ENCODE data around the gene CYBC1.

The CYBC1 gene

GRCh38 chr17:82464567-82464929, 14.0 kb upstream of the CYBC1 start:
- Histone ChIP-seq H3K27me3 (ENCODE audit: insufficient read depth, poor library complexity, severe bottlenecking) (no peaks in the 10 kb centered on the region), H3K27ac (replicated peaks) (no peak overlapping the region), H3K4me3 (replicated peaks; ENCODE audit: insufficient read depth, low read length) (no peak overlapping the region)
- DNase-seq (ENCODE audit: low read depth in 1 of 2, low spot score in 1 of 2) = no peak
- TF ChIP-seq CTCF (IDR thresholded peaks at IDR 0.05; ENCODE audit: insufficient read depth, low read length) (no peak), SPI1 (IDR thresholded peaks at IDR 0.05; ENCODE audit: borderline replicate concordance, low read depth) (no peak), GABPA (IDR thresholded peaks at IDR 0.05; ENCODE audit: low read depth) (no peak), REST (IDR thresholded peaks at IDR 0.05; ENCODE audit: insufficient replicate concordance, low read depth) (no peak), POLR2AphosphoS5 (IDR thresholded peaks at IDR 0.05; ENCODE audit: low read depth) (no peak)

- DNase-seq (ENCODE audit: low read depth in 1 of 2, low spot score in 1 of 2) = no peak
- TF ChIP-seq REST (IDR thresholded peaks at IDR 0.05; ENCODE audit: insufficient replicate concordance, low read depth) = no peak
- TF ChIP-seq POLR2AphosphoS5 (IDR thresholded peaks at IDR 0.05; ENCODE audit: low read depth) = no peak
- no peak for TF ChIP-seq CTCF (IDR thresholded peaks at IDR 0.05; ENCODE audit: insufficient read depth, low read length)
- TF ChIP-seq GABPA (IDR thresholded peaks at IDR 0.05; ENCODE audit: low read depth) = no peak
- no peak for TF ChIP-seq SPI1 (IDR thresholded peaks at IDR 0.05; ENCODE audit: borderline replicate concordance, low read depth)
- H3K27ac ChIP-seq (replicated peaks) = no peak overlapping the region
- no peaks in the 10 kb centered on the region for H3K27me3 ChIP-seq (ENCODE audit: insufficient read depth, poor library complexity, severe bottlenecking)
- H3K4me3 ChIP-seq (replicated peaks; ENCODE audit: insufficient read depth, low read length) = no peak overlapping the region
Measured at GRCh38 chr17:82463925-82464566, 13.5 kb upstream of the CYBC1 start.

- DNase-seq (ENCODE audit: low read depth in 1 of 2, low spot score in 1 of 2) = no peak
- no peak overlapping the region for H3K4me3 ChIP-seq (replicated peaks; ENCODE audit: insufficient read depth, low read length)
- no peak overlapping the region for H3K27ac ChIP-seq (replicated peaks)
- TF ChIP-seq GABPA (IDR thresholded peaks at IDR 0.05; ENCODE audit: low read depth) (no peak), CTCF (IDR thresholded peaks at IDR 0.05; ENCODE audit: insufficient read depth, low read length) (no peak), REST (IDR thresholded peaks at IDR 0.05; ENCODE audit: insufficient replicate concordance, low read depth) (no peak), POLR2AphosphoS5 (IDR thresholded peaks at IDR 0.05; ENCODE audit: low read depth) (no peak), SPI1 (IDR thresholded peaks at IDR 0.05; ENCODE audit: borderline replicate concordance, low read depth) (no peak)
- H3K27me3 ChIP-seq (ENCODE audit: insufficient read depth, poor library complexity, severe bottlenecking) = no peaks in the 10 kb centered on the region
Measured at GRCh38 chr17:82463391-82463790, 12.8 kb upstream of the CYBC1 start.

Data from HL-60 (cell line).